Panc1 (cell line): ENCODE data around the gene CALCR. TPM values are rescaled to one million over a fixed set of nuclear protein-coding genes. Genes with fewer than 3 reads are reported as not detected.
A peak's percentile ranks its signal among the peaks of the same experiment; 100 is the strongest.

Experiments
- ATAC-seq: fragments of 200-7000 bp; cut with Tn5 transposase; 2 replicates; pipeline ENCODE4 v1.9.1; 2020; ENCODE audit warnings: mild to moderate bottlenecking, moderate library complexity
- BruUV-seq: library from RNA; stranded (reverse); fragments of 400-500 nt; replicated peaks from 2 replicates; lab custom pipeline; 2021; lab: Mats Ljungman, UMichigan
- CTCF ChIA-PET: fragments of 300-600 bp; sonication (Branson Sonifier 250); formaldehyde crosslinking; loops from one replicate; lab custom pipeline; 2022; ENCODE audit warnings: antibody characterized with exemption; lab: Charles Lee
- POLR2A ChIA-PET: fragments of 300-600 bp; sonication (Branson Sonifier 250); formaldehyde crosslinking; loops from one replicate; lab custom pipeline; 2022; ENCODE audit warnings: antibody characterized with exemption; lab: Charles Lee
- DNase-seq: peaks from one replicate; pipeline ENCODE4 v3.0.0-alpha.2; 2010; ENCODE audit warnings: low read depth, low spot score
- H3K27ac ChIP-seq: 2 replicates; pipeline ENCODE4 v1.5.1; 2011; ENCODE audit warnings: mild to moderate bottlenecking, low read length, inconsistent platforms
- H3K27me3 ChIP-seq: fragments of 200-500 bp; sonication (Bioruptor generic); 2 replicates; pipeline ENCODE4 v1.6.0; 2014; ENCODE audit warnings: low read length, inconsistent platforms; ENCODE audit not compliant: control insufficient read depth, insufficient read depth
- H3K36me3 ChIP-seq: fragments of 200-500 bp; sonication (Bioruptor generic); 2 replicates; pipeline ENCODE4 v1.5.1; 2014; ENCODE audit warnings: inconsistent platforms, mild to moderate bottlenecking, low read length, moderate library complexity; ENCODE audit not compliant: control insufficient read depth, insufficient read depth
- H3K4me1 ChIP-seq: 2 replicates; pipeline ENCODE4 v1.5.1; 2011; ENCODE audit warnings: inconsistent platforms, mild to moderate bottlenecking, low read length, moderate library complexity; ENCODE audit not compliant: control insufficient read depth, insufficient read depth
- H3K4me3 ChIP-seq, 2 experiments: 2 replicates each; pipeline ENCODE4 v1.5.1; 2011 to 2012; ENCODE audit warnings: low read depth in 2 of 2, low read length in 2 of 2, mild to moderate bottlenecking in 2 of 2, inconsistent platforms in 1 of 2, moderate library complexity in 1 of 2
- H3K9me3 ChIP-seq: fragments of 200-500 bp; sonication (Bioruptor generic); 2 replicates; pipeline ENCODE4 v1.5.1; 2014; ENCODE audit warnings: low read depth, mild to moderate bottlenecking, inconsistent platforms, low read length, moderate library complexity; ENCODE audit not compliant: control insufficient read depth, insufficient read depth
- POLR2AphosphoS5 ChIP-seq: IDR thresholded peaks from 2 replicates; pipeline ENCODE4 v1.6.1; 2012; ENCODE audit warnings: mild to moderate bottlenecking, low read depth, low read length, moderate library complexity
- REST ChIP-seq, 2 experiments: IDR thresholded peaks; 2 replicates each; pipeline ENCODE4 v1.6.1; 2011 to 2012; ENCODE audit warnings: low read depth in 2 of 2, control low read depth in 1 of 2, low read length in 1 of 2, mild to moderate bottlenecking in 1 of 2, moderate library complexity in 1 of 2; ENCODE audit not compliant: insufficient read depth in 1 of 2
- SIN3A ChIP-seq: IDR thresholded peaks from 2 replicates; pipeline ENCODE4 v1.6.1; 2012; ENCODE audit warnings: low read depth, mild to moderate bottlenecking, low read length, moderate library complexity, borderline replicate concordance; ENCODE audit not compliant: insufficient read depth
- TCF7L2 ChIP-seq: IDR thresholded peaks from 2 replicates; pipeline ENCODE4 v1.6.1; 2011; ENCODE audit warnings: mild to moderate bottlenecking, low read depth, low read length, inconsistent platforms
- in situ Hi-C: cut with HindIII; loops from 2 replicates; pipeline ENCODE4 v1.10.0; 2016; ENCODE audit warnings: low sequenced_read_pairs, low pct_unique_long_range_greater_than_20kb
- intact Hi-C: fragments of 100-400 bp; cut with micrococcal nuclease; formaldehyde crosslinking; loops from one replicate; pipeline ENCODE4 v1.10.0; 2022; ENCODE audit not compliant: unreplicated experiment
- total RNA-seq: library from RNA; stranded (reverse); gene quantifications from one replicate; pipeline ENCODE4 v1.2.1, GENCODE V29; 2021; ENCODE audit not compliant: unreplicated experiment
- TF ChIP-seq, protein P1 (sequence below): fragments of 450-650 bp; IDR thresholded peaks from 2 replicates; pipeline ENCODE4 v1.5.1; 2017; ENCODE audit warnings: mild to moderate bottlenecking

The CALCR gene
- total RNA-seq, 1 experiment from 2014 or later, result 0.10 TPM

GRCh38 chr7:93622036-93623033 lies 47.8 kb upstream of the CALCR start:
- TF ChIP-seq POLR2AphosphoS5 (no peak), REST (IDR thresholded peaks at IDR 0.05; ENCODE audit: insufficient read depth in 1 of 2, low read depth in 2 of 2, low read length in 1 of 2) (no peak), SIN3A (no peak)
- TF ChIP-seq, protein P1, sequence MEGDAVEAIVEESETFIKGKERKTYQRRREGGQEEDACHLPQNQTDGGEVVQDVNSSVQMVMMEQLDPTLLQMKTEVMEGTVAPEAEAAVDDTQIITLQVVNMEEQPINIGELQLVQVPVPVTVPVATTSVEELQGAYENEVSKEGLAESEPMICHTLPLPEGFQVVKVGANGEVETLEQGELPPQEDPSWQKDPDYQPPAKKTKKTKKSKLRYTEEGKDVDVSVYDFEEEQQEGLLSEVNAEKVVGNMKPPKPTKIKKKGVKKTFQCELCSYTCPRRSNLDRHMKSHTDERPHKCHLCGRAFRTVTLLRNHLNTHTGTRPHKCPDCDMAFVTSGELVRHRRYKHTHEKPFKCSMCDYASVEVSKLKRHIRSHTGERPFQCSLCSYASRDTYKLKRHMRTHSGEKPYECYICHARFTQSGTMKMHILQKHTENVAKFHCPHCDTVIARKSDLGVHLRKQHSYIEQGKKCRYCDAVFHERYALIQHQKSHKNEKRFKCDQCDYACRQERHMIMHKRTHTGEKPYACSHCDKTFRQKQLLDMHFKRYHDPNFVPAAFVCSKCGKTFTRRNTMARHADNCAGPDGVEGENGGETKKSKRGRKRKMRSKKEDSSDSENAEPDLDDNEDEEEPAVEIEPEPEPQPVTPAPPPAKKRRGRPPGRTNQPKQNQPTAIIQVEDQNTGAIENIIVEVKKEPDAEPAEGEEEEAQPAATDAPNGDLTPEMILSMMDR, result peak; percentile 66
- POLR2A ChIA-PET, result no interaction called here
- Histone ChIP-seq H3K9me3 (no peaks in the 10 kb centered on the region), H3K4me3 (no peak overlapping the region), H3K27ac (no peak overlapping the region), H3K36me3 (no peaks in the 10 kb centered on the region), H3K27me3 (no peaks in the 10 kb centered on the region; the same call in 1 of the 2 replicates), H3K4me1 (no peaks in the 10 kb centered on the region)
- CTCF ChIA-PET, result interaction anchor here (0.6 kb wide), 1 partner anchor 383 kb away, joined by 4 read pairs; no protein-coding TSS in a partner anchor
- ATAC-seq, result peak; percentile 92
- DNase-seq, result no peak
- no TSS peak for BruUV-seq
- in situ Hi-C loops, result no loop called here
- intact Hi-C loops, result no loop called here

- ChIA-PET CTCF (interaction anchor here (0.6 kb wide), 1 partner anchor 430 kb away, joined by 7 read pairs; no protein-coding TSS in a partner anchor), POLR2A (no interaction called here)
- H3K9me3 ChIP-seq, result no peaks in the 10 kb centered on the region
- TF ChIP-seq, protein P1, result no peak
- TF ChIP-seq SIN3A (no peak), POLR2AphosphoS5 (no peak), TCF7L2 (no peak)
- no peaks in the 10 kb centered on the region for H3K36me3 ChIP-seq
- intact Hi-C loops, result no loop called here
- H3K27ac ChIP-seq, result no peak overlapping the region
- no peaks in the 10 kb centered on the region for H3K4me1 ChIP-seq
- no peak overlapping the region for H3K4me3 ChIP-seq
- in situ Hi-C loops, result no loop called here
- ATAC-seq, result no peak
- BruUV-seq, result no TSS peak
- H3K27me3 ChIP-seq, result no peaks in the 10 kb centered on the region; the same call in 1 of the 2 replicates
- DNase-seq, result no peak
Measured at GRCh38 chr7:93620864-93621263, 46.3 kb upstream of the CALCR start.
